ENCODE data around the gene SCFD2. TPM values are rescaled to one million over a fixed set of nuclear protein-coding genes. Genes with fewer than 3 reads are reported as not detected.

Gene SCFD2
- total RNA-seq, 3 donors from 2014 or later: 22.8 to 33.8 (median 25.0) TPM

- Histone ChIP-seq H3K4me3 (no peak overlapping the region), H3K27me3 (no peaks in the 10 kb centered on the region), H3K4me1 (no peaks in the 10 kb centered on the region), H3K36me3 (no peaks in the 10 kb centered on the region), H3K27ac (no peak overlapping the region), H3K9me3 (no peaks in the 10 kb centered on the region)
- TF ChIP-seq, protein P1, sequence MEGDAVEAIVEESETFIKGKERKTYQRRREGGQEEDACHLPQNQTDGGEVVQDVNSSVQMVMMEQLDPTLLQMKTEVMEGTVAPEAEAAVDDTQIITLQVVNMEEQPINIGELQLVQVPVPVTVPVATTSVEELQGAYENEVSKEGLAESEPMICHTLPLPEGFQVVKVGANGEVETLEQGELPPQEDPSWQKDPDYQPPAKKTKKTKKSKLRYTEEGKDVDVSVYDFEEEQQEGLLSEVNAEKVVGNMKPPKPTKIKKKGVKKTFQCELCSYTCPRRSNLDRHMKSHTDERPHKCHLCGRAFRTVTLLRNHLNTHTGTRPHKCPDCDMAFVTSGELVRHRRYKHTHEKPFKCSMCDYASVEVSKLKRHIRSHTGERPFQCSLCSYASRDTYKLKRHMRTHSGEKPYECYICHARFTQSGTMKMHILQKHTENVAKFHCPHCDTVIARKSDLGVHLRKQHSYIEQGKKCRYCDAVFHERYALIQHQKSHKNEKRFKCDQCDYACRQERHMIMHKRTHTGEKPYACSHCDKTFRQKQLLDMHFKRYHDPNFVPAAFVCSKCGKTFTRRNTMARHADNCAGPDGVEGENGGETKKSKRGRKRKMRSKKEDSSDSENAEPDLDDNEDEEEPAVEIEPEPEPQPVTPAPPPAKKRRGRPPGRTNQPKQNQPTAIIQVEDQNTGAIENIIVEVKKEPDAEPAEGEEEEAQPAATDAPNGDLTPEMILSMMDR (IDR thresholded peaks at IDR 0.05): no peak
- TF ChIP-seq POLR2AphosphoS5 (IDR thresholded peaks at IDR 0.05): no peak
- no peak for DNase-seq (ENCODE audit: low spot score in 2 of 2)
- intact Hi-C loops (cut with DNase I; ENCODE audit: low total_unique reads): no loop called here
These were observed 209.0 kb downstream of the SCFD2 start for GRCh38 chr4:53156896-53157295.

DNA sequence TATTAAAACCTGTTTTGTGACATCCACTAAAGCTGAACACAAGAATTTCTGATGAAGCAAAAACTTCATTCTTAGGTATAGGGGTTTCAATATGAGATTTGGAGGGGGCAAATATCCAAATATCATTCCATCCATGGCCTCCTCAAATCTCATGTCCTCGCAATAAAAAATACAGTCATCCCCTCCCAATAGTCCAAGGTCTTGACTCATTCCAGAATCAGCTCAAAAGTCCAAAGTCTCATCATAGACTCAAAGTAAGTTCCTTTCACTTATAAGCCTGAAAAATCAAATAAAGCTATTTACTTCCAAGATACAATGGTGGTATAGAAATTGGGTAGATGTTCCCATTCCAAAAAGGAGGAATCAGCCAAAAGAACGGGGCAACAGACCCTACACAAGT, 213.4 kb downstream of the SCFD2 start:
- Histone ChIP-seq H3K27me3 (no peaks in the 10 kb centered on the region), H3K36me3 (no peaks in the 10 kb centered on the region), H3K27ac (no peak overlapping the region), H3K4me3 (no peak overlapping the region), H3K9me3 (no peaks in the 10 kb centered on the region), H3K4me1 (no peaks in the 10 kb centered on the region)
- DNase-seq (ENCODE audit: low spot score in 2 of 2): no peak
- no peak for TF ChIP-seq POLR2A (IDR thresholded peaks at IDR 0.05)
- no peak for TF ChIP-seq POLR2AphosphoS5 (IDR thresholded peaks at IDR 0.05)
- TF ChIP-seq, protein P1 (IDR thresholded peaks at IDR 0.05): no peak
- intact Hi-C loops (cut with DNase I; ENCODE audit: low total_unique reads): no loop called here

GRCh38 chr4:53151489-53151788, 214.4 kb downstream of the SCFD2 start:
- no peaks in the 10 kb centered on the region for H3K36me3 ChIP-seq
- no peak overlapping the region for H3K27ac ChIP-seq
- TF ChIP-seq, protein P1 (IDR thresholded peaks at IDR 0.05): no peak
- no peak for TF ChIP-seq POLR2AphosphoS5 (IDR thresholded peaks at IDR 0.05)
- no peak for TF ChIP-seq POLR2A (IDR thresholded peaks at IDR 0.05)
- no peaks in the 10 kb centered on the region for H3K27me3 ChIP-seq
- no peak overlapping the region for H3K4me3 ChIP-seq
- no peak for DNase-seq (ENCODE audit: low spot score in 2 of 2)
- no peaks in the 10 kb centered on the region for H3K9me3 ChIP-seq
- intact Hi-C loops (cut with DNase I; ENCODE audit: low total_unique reads): no loop called here
- no peaks in the 10 kb centered on the region for H3K4me1 ChIP-seq

DNA sequence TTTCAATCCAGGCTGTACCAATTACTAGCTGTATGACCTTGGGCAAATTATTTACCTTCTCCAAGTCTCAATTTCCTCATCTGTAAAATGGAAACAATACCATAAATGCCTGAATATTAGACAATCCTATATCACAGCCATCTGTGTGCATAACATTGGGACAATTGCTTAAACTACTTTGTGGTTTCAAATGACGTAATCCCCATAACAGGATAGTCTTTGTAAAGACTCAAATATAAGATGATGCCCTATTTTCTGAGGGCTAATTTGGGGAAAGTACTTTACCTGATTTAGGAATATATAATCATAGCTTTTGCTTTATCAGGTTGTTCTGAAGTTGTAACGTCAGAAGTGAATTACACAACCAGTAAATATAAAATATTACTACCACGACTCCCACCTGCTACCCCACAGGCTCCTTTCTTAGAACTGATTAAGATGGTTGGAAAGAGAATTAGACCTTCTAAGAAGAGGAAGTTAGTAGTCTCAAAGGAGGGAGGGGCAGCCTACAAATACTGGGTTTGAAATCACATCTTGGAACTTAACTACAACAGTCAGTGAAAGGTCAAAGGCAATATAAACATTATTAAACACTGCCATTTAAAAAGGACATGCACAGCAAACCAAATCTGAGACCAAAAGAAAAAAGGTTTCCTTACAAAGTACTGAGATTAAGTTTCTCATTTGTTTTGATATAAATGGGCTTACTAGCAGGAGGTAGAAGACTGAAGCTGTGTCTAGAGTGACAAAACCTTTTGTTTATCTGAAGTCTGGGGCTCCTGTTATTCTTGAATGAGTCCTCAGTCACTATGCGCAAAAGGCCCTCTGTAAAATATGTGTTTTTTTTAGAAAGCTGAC, 215.0 kb downstream of the SCFD2 start:
- H3K9me3 ChIP-seq: no peaks in the 10 kb centered on the region
- H3K27ac ChIP-seq: no peak overlapping the region
- no peak for DNase-seq (ENCODE audit: low spot score in 2 of 2)
- no peak overlapping the region for H3K4me3 ChIP-seq
- H3K27me3 ChIP-seq: no peaks in the 10 kb centered on the region
- no peaks in the 10 kb centered on the region for H3K36me3 ChIP-seq
- intact Hi-C loops (cut with DNase I; ENCODE audit: low total_unique reads): no loop called here
- no peaks in the 10 kb centered on the region for H3K4me1 ChIP-seq
- TF ChIP-seq POLR2AphosphoS5 (IDR thresholded peaks at IDR 0.05) (no peak), POLR2A (IDR thresholded peaks at IDR 0.05) (no peak)
- TF ChIP-seq, protein P1 (IDR thresholded peaks at IDR 0.05): no peak

DNA sequence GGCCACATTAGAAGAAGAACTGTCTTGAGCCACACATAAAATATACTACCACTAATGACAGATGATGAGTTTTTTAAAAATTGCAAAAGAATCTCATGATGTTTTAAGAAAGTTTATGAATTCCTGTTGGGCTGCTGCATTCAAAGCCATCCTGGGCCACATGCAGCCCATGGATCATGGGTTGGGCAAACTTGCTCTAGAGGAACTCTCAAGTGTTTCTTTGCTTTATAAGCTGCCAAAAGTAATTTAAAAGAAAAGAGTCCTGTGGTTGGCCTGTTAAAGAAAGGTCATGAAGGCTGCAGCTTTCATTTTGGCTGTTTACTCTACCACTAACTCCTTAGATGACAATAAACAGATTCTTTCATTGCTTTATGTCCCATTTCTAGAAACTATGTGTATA, 218.2 kb downstream of the SCFD2 start:
- H3K27me3 ChIP-seq: no peaks in the 10 kb centered on the region
- no peaks in the 10 kb centered on the region for H3K9me3 ChIP-seq
- no peak overlapping the region for H3K4me3 ChIP-seq
- TF ChIP-seq POLR2A (IDR thresholded peaks at IDR 0.05): no peak
- no peak for TF ChIP-seq POLR2AphosphoS5 (IDR thresholded peaks at IDR 0.05)
- TF ChIP-seq, protein P1 (IDR thresholded peaks at IDR 0.05): no peak
- no peaks in the 10 kb centered on the region for H3K36me3 ChIP-seq
- H3K27ac ChIP-seq: peak overlapping the region in 1 of 2 donors; percentile 5
- no peaks in the 10 kb centered on the region for H3K4me1 ChIP-seq
- intact Hi-C loops (cut with DNase I; ENCODE audit: low total_unique reads): no loop called here
- no peak for DNase-seq (ENCODE audit: low spot score in 2 of 2)
